Measurements from ENCODE around the gene SLC22A15. TPM values are rescaled to one million over a fixed set of nuclear protein-coding genes. Genes with fewer than 3 reads are reported as not detected.

SLC22A15 gene
- total RNA-seq, 2 donors from 2014 or later, result 7.3 to 11.9 TPM

DNA sequence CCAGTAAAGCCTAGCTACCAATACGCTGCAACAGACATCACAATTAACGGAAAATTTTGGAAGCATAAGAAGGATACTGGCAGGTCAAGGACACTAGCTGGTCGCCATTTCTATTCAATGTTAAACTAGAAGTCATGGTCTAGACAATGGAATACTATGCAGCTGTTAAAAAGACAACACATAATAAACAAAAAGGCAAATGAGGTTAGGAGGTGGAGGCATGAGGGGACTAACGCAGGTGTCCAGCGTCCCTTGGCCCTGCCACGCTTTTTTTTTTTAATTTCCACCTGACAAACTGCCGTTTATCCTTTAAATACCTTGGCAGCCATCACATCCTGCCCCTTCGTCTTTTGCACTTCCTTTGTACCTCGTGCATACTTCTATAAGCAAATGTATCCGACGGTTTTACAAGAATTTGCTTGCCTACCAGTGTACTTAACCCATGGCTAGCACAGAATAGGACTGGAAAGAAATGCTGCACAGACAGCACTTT is 698 bp upstream of the SLC22A15 start:
- DNase-seq (ENCODE audit: low spot score) (no peak), ATAC-seq (ENCODE audit: insufficient number of reproducible peaks, low FRiP score, low read depth) (no peak)
- Histone ChIP-seq H3K27ac (peak overlapping the region; percentile 29 to 75), H3K9me3 (no peaks in the 10 kb centered on the region), H3K4me1 (ENCODE audit: control insufficient read depth in 1 of 2, low read depth in 2 of 2) (peaks cover 9 to 18% of the 10 kb centered on the region in 2 donors), H3K4me3 (peak overlapping the region; percentile 80), H3K27me3 (replicated peaks; ENCODE audit: insufficient read depth) (no peaks in the 10 kb centered on the region), H3K36me3 (no peaks in the 10 kb centered on the region)
- no peak for TF ChIP-seq CTCF (IDR thresholded peaks at IDR 0.05)

GRCh38 chr1:115976921-115977498 is 697 bp downstream of the SLC22A15 start:
- peak overlapping the region; percentile 68 to 75 for H3K27ac ChIP-seq

DNA sequence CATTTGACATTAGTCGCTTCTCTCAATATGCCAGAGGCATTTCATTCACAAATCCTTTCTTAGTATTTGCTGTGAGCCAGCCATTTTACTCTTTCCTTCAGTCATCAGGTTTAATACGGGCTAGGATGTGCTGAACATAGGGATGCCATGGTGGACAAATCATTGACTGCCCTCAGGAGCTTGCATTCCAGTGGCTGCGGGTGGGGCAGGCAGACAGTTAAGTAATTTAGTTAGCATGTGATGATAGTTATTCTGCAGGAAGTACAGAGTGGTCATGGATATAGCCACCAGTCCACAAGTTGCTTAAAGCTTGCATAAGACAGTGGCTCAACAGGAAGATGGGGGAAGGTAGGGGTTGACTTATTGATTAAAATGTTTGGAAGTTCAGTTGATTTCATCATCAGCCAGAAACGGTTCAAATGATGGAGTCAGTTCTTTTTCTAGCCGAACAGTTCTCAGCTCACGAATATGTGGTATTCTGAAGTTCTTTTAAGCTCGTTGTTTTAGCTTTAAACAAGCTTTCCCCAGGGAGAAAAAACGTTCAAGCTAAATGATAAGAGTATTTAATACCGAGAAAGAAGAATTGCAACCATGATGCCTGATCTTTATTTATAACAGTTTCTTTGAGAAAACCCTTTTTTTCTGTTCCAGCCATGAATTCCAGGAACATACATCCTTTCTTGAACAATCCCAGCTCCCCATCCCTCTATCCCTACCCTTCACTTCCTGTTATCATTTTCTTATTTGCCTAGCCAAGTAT is 1.4 kb downstream of the SLC22A15 start:
- no peak for TF ChIP-seq CTCF (IDR thresholded peaks at IDR 0.05)
- H3K27ac ChIP-seq, result peak overlapping the region; percentile 68 to 75
- ATAC-seq (ENCODE audit: insufficient number of reproducible peaks, low FRiP score, low read depth) (no peak), DNase-seq (ENCODE audit: low spot score) (no peak)
- no peaks in the 10 kb centered on the region for H3K27me3 ChIP-seq (replicated peaks; ENCODE audit: insufficient read depth)
- H3K36me3 ChIP-seq, result no peaks in the 10 kb centered on the region
- H3K9me3 ChIP-seq, result no peaks in the 10 kb centered on the region
- peaks cover 9 to 18% of the 10 kb centered on the region in 2 donors for H3K4me1 ChIP-seq (ENCODE audit: control insufficient read depth in 1 of 2, low read depth in 2 of 2)
- peak overlapping the region; percentile 80 for H3K4me3 ChIP-seq

More at GRCh38 chr1:115976921-115977498, 697 bp downstream of the SLC22A15 start:
- Histone ChIP-seq H3K27me3 (replicated peaks; ENCODE audit: insufficient read depth) (no peaks in the 10 kb centered on the region), H3K4me3 (peak overlapping the region; percentile 80), H3K4me1 (ENCODE audit: control insufficient read depth in 1 of 2, low read depth in 2 of 2) (peaks cover 9 to 18% of the 10 kb centered on the region in 2 donors), H3K36me3 (no peaks in the 10 kb centered on the region), H3K9me3 (no peaks in the 10 kb centered on the region)
- no peak for ATAC-seq (ENCODE audit: insufficient number of reproducible peaks, low FRiP score, low read depth)
- no peak for TF ChIP-seq CTCF (IDR thresholded peaks at IDR 0.05)
- DNase-seq (ENCODE audit: low spot score), result no peak

GRCh38 chr1:115978292-115978941 is 2.1 kb downstream of the SLC22A15 start:
- Histone ChIP-seq H3K9me3 (no peaks in the 10 kb centered on the region), H3K4me3 (peak overlapping the region; percentile 80), H3K36me3 (no peaks in the 10 kb centered on the region), H3K27me3 (replicated peaks; ENCODE audit: insufficient read depth) (no peaks in the 10 kb centered on the region), H3K27ac (peak overlapping the region in 1 of 2 donors; percentile 75), H3K4me1 (ENCODE audit: control insufficient read depth in 1 of 2, low read depth in 2 of 2) (peaks cover 9 to 18% of the 10 kb centered on the region in 2 donors)
- ATAC-seq (ENCODE audit: insufficient number of reproducible peaks, low FRiP score, low read depth) (no peak), DNase-seq (ENCODE audit: low spot score) (no peak)
- no peak for TF ChIP-seq CTCF (IDR thresholded peaks at IDR 0.05)

DNA sequence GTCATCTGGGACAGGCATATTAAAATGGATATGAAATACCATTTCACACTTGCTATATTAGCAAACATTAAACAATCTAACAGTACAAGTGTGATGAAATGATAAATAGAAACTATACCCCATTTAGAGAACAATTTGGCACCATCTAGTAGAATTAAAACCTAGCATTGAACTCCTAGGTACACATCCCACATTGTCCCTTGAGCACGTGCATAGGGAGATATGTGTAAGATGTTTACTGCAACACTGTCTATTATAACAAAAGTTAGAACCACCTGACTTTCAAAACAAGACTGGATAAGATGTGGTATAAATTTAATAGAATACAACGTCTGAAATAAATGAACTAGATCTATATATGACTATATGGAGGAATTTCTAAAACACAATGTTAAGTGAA is 3.8 kb downstream of the SLC22A15 start:
- no peak for TF ChIP-seq CTCF (IDR thresholded peaks at IDR 0.05)
- Histone ChIP-seq H3K36me3 (no peaks in the 10 kb centered on the region), H3K27me3 (replicated peaks; ENCODE audit: insufficient read depth) (no peaks in the 10 kb centered on the region), H3K27ac (no peak overlapping the region), H3K4me3 (no peak overlapping the region), H3K9me3 (no peaks in the 10 kb centered on the region), H3K4me1 (ENCODE audit: control insufficient read depth in 1 of 2, low read depth in 2 of 2) (peaks cover 9 to 18% of the 10 kb centered on the region in 2 donors)
- DNase-seq (ENCODE audit: low spot score) (no peak), ATAC-seq (ENCODE audit: insufficient number of reproducible peaks, low FRiP score, low read depth) (no peak)
